ENCODE results near the gene SNX4. TPM values are rescaled to one million over a fixed set of nuclear protein-coding genes. Genes with fewer than 3 reads are reported as not detected.
"Not testable (repeated sequence)": the region's sequence is repeated elsewhere in the genome, so short reads cannot be mapped to it uniquely, and the experiment has no call there.

Gene SNX4
- total and polyA plus RNA-seq, 12 donors = 15.8 to 90.4 (median 43.0) TPM

DNA sequence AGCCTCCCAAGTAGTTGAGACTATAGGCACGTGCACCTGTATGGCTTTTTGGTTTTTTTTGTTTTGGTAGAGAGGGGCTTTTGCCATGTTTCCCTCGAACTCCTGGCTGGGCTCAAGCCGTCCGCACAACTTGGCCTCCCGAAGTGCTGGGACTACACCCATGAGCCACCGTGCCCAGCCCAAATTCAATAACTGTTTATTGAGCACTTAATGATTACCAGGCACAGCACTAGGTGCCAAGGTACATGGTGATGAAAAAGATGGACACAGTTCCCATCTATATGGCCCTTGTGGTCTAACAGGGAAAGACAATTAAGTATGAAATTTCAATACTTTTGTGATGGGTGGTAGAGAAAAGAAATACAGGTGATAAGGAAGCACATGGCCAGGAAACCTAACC is 109.1 kb downstream of the SNX4 start:
- H3K36me3 ChIP-seq (replicated peaks in 1 of 2) = no peaks in the 10 kb centered on the region
- no peak overlapping the region for H3K4me3 ChIP-seq
- 84 to 97% (median 89%) methylated on average over 6 of the region's 6 CpGs for WGBS, 4 donors
- intact Hi-C loops (cut with DNase I) = no loop called here
- no peak for DNase-seq
- H3K27ac ChIP-seq = no peak overlapping the region
- no peaks in the 10 kb centered on the region for H3K4me1 ChIP-seq (replicated peaks in 1 of 2)
- TF ChIP-seq POLR2A (IDR thresholded peaks at IDR 0.05) (no peak), CTCF (IDR thresholded peaks at IDR 0.05) (no peak)
- no peaks in the 10 kb centered on the region for H3K9me3 ChIP-seq (replicated peaks in 1 of 3)
- H3K27me3 ChIP-seq = no peaks in the 10 kb centered on the region

DNA sequence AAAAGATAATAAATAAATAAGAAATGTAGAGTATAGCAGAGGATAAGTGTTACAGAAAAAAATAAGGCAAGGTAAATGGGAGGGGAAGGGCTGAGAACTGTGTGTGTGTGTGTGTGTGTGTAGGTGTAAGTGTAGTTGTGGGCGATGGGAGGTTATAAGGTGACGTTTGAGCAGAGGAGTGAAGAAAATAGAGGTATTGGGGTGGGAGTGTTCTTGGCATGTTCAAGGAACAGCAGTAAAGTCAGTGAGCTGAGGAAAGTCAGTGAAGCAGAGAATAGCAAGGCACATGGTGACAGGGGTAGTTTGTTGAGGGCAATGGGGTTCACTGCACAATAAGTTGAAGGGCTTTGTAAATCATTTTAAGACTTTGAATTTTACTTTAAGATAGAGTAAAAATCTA is 113.9 kb downstream of the SNX4 start:
- TF ChIP-seq CTCF (IDR thresholded peaks at IDR 0.05) (no peak), POLR2A (IDR thresholded peaks at IDR 0.05) (no peak)
- Histone ChIP-seq H3K4me3 (no peak overlapping the region), H3K27me3 (no peaks in the 10 kb centered on the region), H3K27ac (no peak overlapping the region), H3K9me3 (replicated peaks in 1 of 3) (no peaks in the 10 kb centered on the region), H3K4me1 (replicated peaks in 1 of 2) (no peaks in the 10 kb centered on the region), H3K36me3 (replicated peaks in 1 of 2) (no peaks in the 10 kb centered on the region)
- intact Hi-C loops (cut with DNase I) = no loop called here
- 67 to 79% (median 72%) methylated on average over 2 of the region's 2 CpGs for WGBS, 4 donors
- DNase-seq = no peak

- H3K36me3 ChIP-seq (replicated peaks in 1 of 2); intact Hi-C loops (cut with DNase I); H3K27ac ChIP-seq; H3K27me3 ChIP-seq; H3K9me3 ChIP-seq (replicated peaks in 1 of 3); DNase-seq; H3K4me3 ChIP-seq; H3K4me1 ChIP-seq (replicated peaks in 1 of 2): not testable (repeated sequence)
- 85 to 91% (median 90%) methylated on average over 4 of the region's 4 CpGs for WGBS, 4 donors
Observed at GRCh38 chr3:125405515-125405914, 114.5 kb downstream of the SNX4 start.

- Histone ChIP-seq H3K4me3 (no peak overlapping the region), H3K36me3 (replicated peaks in 1 of 2) (no peaks in the 10 kb centered on the region), H3K9me3 (replicated peaks in 1 of 3) (no peaks in the 10 kb centered on the region), H3K4me1 (replicated peaks in 1 of 2) (no peaks in the 10 kb centered on the region), H3K27ac (no peak overlapping the region), H3K27me3 (no peaks in the 10 kb centered on the region)
- no peak for TF ChIP-seq CTCF (IDR thresholded peaks at IDR 0.05)
- no peak for TF ChIP-seq POLR2A (IDR thresholded peaks at IDR 0.05)
- 77 to 100% (median 96%) methylated on average over 2 of the region's 2 CpGs for WGBS, 4 donors
- DNase-seq = no peak
- intact Hi-C loops (cut with DNase I) = no loop called here
Observed at GRCh38 chr3:125403789-125404188, 116.2 kb downstream of the SNX4 start.

DNA sequence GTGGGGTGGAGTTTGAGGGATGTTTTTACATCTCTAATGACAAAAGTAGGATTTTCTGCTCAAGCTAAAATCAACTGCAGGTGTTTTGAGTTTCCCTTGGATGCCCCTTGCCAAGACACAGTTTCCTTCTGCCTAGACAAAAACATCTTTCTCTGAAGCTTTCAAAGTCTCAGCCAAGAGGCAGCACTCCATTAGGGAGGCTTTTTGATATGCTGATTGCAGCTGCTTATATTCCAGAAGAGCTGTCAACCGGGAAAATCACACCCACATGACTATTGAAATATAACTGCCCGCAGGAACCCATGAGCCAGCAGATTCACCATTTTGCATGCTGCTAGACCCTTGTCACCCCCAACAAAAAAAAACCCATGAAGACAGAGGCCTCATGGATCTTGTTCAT is 117.4 kb downstream of the SNX4 start:
- no peaks in the 10 kb centered on the region for H3K9me3 ChIP-seq (replicated peaks in 1 of 3)
- intact Hi-C loops (cut with DNase I) = no loop called here
- 80 to 88% (median 86%) methylated on average over 2 of the region's 2 CpGs for WGBS, 4 donors
- no peak overlapping the region for H3K27ac ChIP-seq
- no peaks in the 10 kb centered on the region for H3K27me3 ChIP-seq
- H3K36me3 ChIP-seq (replicated peaks in 1 of 2) = no peaks in the 10 kb centered on the region
- TF ChIP-seq POLR2A (IDR thresholded peaks at IDR 0.05) (no peak), CTCF (IDR thresholded peaks at IDR 0.05) (no peak)
- no peak for DNase-seq
- H3K4me1 ChIP-seq (replicated peaks in 1 of 2) = no peaks in the 10 kb centered on the region
- H3K4me3 ChIP-seq = no peak overlapping the region

Data from adrenal gland (tissue), 12 donors.